HAP-1 (cell line): ENCODE data around the gene SPATA13.
"Not testable (repeated sequence)": the region's sequence is repeated elsewhere in the genome, so short reads cannot be mapped to it uniquely, and the experiment has no call there.

Experiments used
- DNase-seq, 2 experiments: peaks; one replicate each; pipeline ENCODE4 v3.0.0-alpha.2; 2016 to 2020; ENCODE audit warnings: low spot score in 2 of 2
- H3K27me3 ChIP-seq: fragments of 250-450 bp; sonication (Bioruptor Pico); 2 replicates; pipeline ENCODE4 v1.5.1; 2020; ENCODE audit warnings: low read depth, mild to moderate bottlenecking, moderate library complexity
- H3K36me3 ChIP-seq: fragments of 250-450 bp; sonication (Bioruptor Pico); replicated peaks from 2 replicates; pipeline ENCODE4 v1.5.1; 2020; ENCODE audit warnings: mild to moderate bottlenecking
- H3K4me1 ChIP-seq: fragments of 250-450 bp; sonication (Bioruptor Pico); 2 replicates; pipeline ENCODE4 v1.5.1; 2020; ENCODE audit warnings: mild to moderate bottlenecking
- H3K4me3 ChIP-seq: fragments of 250-450 bp; sonication (Bioruptor Pico); 2 replicates; pipeline ENCODE4 v1.5.1; 2020; ENCODE audit warnings: mild to moderate bottlenecking, moderate library complexity
- H3K9me3 ChIP-seq: fragments of 250-450 bp; sonication (Bioruptor Pico); 2 replicates; pipeline ENCODE4 v1.5.1; 2020; ENCODE audit warnings: mild to moderate bottlenecking, moderate library complexity
- in situ Hi-C: fragments of 300-500 bp; cut with MboI; formaldehyde crosslinking; loops from 3 replicates; pipeline ENCODE4 v1.14.3; 2020; ENCODE audit warnings: low sequenced_read_pairs, inconsistent platforms, mixed read lengths

Gene SPATA13

DNA sequence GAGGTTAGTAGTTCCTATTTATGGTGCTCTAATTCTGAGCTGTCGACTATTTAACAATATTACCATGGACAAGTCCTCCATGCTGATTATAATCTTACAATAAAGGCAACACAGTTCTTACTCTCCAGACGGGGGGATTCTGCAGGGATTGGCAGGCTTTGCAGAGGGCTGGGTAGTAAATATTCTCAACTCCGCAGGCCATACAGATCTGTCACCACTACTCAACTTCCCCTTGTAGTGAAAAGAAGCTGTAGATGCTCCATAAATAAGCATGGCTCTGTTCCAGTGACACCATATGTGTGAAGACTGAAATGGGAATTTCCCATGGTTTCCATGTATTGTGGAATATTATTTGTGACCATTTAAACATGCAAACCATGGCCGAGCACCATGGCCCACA is 158.4 kb downstream of the SPATA13 start:
- H3K4me1 ChIP-seq, H3K36me3 ChIP-seq, DNase-seq, H3K27me3 ChIP-seq, H3K4me3 ChIP-seq, H3K9me3 ChIP-seq, in situ Hi-C loops: not testable (repeated sequence)

DNA sequence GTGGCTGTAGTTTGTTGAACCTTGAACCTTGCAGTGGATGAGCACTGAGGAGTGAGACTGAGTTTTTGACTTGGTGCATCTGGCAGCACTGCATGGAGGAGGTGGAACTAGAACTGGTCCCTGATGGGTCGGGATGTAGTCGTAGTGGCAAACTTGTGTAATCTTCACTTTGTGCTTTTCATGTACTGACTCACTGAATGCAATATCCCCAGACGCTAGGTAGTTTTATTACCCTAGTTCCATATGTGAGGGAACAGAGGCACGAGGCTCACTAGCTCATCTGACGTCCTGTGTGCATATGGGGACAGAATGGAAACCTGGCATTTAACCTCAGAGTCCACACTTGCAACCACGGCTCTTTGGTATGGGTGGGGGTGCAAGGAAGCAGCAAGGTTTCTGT is 159.1 kb downstream of the SPATA13 start:
- H3K4me1 ChIP-seq, H3K4me3 ChIP-seq, H3K36me3 ChIP-seq, H3K9me3 ChIP-seq, DNase-seq, H3K27me3 ChIP-seq, in situ Hi-C loops: not testable (repeated sequence)

DNA sequence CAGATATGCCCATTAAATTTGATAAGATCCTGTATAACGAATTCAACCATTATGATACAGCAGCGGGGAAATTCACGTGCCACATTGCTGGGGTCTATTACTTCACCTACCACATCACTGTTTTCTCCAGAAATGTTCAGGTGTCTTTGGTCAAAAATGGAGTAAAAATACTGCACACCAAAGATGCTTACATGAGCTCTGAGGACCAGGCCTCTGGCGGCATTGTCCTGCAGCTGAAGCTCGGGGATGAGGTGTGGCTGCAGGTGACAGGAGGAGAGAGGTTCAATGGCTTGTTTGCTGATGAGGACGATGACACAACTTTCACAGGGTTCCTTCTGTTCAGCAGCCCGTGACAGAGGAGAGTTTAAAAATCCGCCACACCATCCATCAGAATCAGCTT is 160.9 kb downstream of the SPATA13 start:
- H3K4me1 ChIP-seq, H3K36me3 ChIP-seq, H3K27me3 ChIP-seq, DNase-seq, H3K9me3 ChIP-seq, in situ Hi-C loops, H3K4me3 ChIP-seq: not testable (repeated sequence)

DNA sequence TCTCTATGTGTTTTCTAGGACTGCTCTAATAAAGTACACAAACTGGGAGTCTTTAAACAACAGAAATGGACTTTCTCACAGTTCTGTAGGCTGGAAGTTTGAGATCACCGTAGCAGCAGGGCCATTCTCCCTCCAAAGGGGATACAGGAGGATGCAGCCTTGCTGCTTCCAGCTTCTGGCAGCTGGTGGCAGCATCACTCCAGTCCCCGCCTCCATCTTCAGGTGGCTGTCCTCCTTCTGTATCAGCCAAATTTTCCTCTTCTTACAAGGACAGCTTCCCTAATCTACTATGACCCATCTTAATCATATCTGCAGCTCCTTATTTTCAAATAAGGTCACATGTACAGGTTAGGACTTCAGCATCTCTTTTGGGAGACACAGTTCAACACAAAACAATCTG is 161.9 kb downstream of the SPATA13 start:
- in situ Hi-C loops, H3K27me3 ChIP-seq, H3K9me3 ChIP-seq, H3K36me3 ChIP-seq, H3K4me1 ChIP-seq, DNase-seq, H3K4me3 ChIP-seq: not testable (repeated sequence)

DNA sequence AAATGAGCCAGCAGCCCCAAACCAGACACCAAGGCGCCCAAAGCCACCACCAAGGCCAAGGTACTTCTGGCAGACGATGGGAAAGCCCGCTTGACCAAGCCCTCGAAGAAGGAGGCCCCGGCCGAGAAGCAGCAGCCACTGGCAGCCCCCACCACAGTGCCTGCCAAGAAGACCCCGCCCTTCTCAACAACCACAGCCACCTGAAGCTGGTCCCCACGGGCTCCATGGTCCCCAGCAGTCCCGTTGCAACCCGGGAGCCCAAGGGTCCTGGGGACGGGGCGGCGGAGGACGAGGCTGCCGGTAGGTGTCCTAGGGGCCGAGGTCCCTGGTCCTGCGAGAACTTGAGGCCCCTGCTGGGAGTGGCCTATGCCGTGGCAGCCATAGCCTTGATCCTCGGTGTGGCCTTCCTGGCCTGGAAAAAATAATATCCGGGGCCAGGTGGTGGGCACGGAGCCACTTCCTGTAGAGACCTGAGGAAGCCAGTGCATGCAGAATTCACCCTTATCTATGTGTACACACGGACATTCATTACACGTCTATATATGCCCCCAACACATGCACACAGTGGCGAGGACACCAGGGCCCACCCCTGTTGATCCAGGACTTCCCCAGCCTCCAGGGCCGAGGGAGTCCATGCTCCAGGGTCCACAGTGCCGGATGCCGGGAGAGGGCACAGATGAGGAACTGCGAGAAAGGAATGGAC is 162.7 kb downstream of the SPATA13 start:
- DNase-seq, result no peak
- H3K4me3 ChIP-seq, result no peak overlapping the region
- in situ Hi-C loops, result no loop called here
- H3K9me3 ChIP-seq, result no peaks in the 10 kb centered on the region
- H3K4me1 ChIP-seq, result no peaks in the 10 kb centered on the region
- H3K27me3 ChIP-seq, result no peaks in the 10 kb centered on the region
- no peaks in the 10 kb centered on the region for H3K36me3 ChIP-seq

DNA sequence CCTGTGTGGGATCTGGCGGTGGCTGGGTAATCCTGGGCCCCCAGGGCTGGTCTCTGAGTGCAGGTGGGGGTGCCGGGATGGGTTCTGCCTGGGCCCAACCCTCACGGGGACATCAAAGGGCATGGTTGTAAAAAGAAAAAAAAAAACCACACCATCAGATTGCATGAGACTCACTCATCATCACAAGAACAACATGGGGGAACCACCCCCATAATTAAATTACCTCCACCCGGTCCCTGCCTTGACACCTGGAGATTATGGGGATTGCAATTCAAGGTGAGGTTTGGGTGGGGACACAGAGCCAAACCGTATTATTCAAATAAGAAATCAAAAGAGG is 163.2 kb downstream of the SPATA13 start:
- no peaks in the 10 kb centered on the region for H3K36me3 ChIP-seq
- no peaks in the 10 kb centered on the region for H3K4me1 ChIP-seq
- no peak for DNase-seq
- H3K27me3 ChIP-seq, result no peaks in the 10 kb centered on the region
- in situ Hi-C loops, result no loop called here
- H3K9me3 ChIP-seq, result no peaks in the 10 kb centered on the region
- no peak overlapping the region for H3K4me3 ChIP-seq

DNA sequence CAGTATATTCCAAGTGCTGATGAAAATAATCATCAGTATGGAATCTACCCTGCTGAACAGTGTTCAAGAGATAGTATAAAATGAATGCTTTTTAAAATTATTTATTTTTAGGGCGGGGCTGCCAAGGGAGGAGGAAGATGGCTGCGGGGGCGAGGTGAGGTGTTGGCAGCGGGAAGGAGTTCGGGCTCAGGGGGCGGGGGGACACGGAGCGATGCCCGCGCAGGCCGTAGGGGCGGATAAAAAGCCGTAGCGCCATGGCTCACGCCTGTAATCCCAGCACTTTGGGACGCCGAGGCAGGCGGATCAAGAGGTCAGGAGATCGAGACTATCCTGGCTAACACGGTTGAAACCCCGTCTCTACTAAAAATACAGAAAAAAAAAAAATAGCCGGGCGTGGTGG is 167.1 kb downstream of the SPATA13 start:
- H3K27me3 ChIP-seq, DNase-seq, H3K9me3 ChIP-seq, H3K36me3 ChIP-seq, H3K4me1 ChIP-seq, H3K4me3 ChIP-seq: not testable (repeated sequence)
- in situ Hi-C loops, result loop anchor here (5.0 kb wide), 1 partner anchor 1415 kb away; no protein-coding TSS in a partner anchor

DNA sequence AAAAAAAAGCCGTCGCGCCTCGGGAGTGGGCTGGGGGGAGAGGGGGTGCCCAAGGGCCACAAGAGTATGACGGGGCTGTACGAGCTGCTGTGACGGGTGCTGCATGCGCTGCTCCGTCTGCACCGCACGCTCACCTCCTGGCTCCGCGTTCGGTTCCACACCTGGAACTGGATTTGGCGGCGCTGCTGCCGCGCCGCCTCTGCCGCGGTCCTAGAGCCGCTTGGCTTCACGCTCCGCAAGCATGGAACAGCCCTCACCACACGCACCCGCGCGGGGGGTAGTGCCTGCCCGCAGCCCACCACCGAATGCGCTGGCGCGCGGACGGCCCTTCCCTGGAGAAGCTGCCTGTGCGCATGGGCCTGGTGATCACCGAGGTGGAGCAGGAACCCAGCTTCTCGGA is 167.6 kb downstream of the SPATA13 start:
- no peaks in the 10 kb centered on the region for H3K27me3 ChIP-seq
- H3K4me3 ChIP-seq, result no peak overlapping the region
- DNase-seq, result no peak
- no peaks in the 10 kb centered on the region for H3K4me1 ChIP-seq
- in situ Hi-C loops, result loop anchor here (5.0 kb wide), 1 partner anchor 1416 kb away; no protein-coding TSS in a partner anchor
- no peaks in the 10 kb centered on the region for H3K36me3 ChIP-seq
- no peaks in the 10 kb centered on the region for H3K9me3 ChIP-seq

DNA sequence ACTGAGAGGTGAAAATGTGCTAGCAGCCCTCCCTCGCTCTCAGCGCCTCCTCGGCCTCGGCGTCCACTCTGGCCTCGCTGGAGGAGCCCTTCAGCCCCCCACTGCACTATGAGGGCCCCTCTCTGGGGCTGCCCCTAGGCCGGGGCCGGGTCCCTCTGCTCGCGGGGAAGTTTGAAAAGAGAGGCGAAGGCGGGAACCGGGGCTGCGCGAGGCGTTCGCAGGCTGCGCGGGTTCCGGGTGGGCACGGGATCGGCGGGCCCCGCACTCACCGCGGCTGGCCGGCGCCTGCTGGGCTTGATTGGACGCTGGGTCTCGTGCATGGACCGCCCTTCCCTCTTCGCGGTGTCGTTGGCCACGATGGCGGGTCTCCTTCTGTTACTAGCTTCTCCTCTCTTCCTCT is 178.2 kb downstream of the SPATA13 start:
- DNase-seq, result no peak
- Histone ChIP-seq H3K27me3 (no peaks in the 10 kb centered on the region), H3K36me3 (no peaks in the 10 kb centered on the region), H3K4me3 (no peak overlapping the region), H3K9me3 (no peaks in the 10 kb centered on the region), H3K4me1 (no peaks in the 10 kb centered on the region)
- in situ Hi-C loops, result no loop called here

DNA sequence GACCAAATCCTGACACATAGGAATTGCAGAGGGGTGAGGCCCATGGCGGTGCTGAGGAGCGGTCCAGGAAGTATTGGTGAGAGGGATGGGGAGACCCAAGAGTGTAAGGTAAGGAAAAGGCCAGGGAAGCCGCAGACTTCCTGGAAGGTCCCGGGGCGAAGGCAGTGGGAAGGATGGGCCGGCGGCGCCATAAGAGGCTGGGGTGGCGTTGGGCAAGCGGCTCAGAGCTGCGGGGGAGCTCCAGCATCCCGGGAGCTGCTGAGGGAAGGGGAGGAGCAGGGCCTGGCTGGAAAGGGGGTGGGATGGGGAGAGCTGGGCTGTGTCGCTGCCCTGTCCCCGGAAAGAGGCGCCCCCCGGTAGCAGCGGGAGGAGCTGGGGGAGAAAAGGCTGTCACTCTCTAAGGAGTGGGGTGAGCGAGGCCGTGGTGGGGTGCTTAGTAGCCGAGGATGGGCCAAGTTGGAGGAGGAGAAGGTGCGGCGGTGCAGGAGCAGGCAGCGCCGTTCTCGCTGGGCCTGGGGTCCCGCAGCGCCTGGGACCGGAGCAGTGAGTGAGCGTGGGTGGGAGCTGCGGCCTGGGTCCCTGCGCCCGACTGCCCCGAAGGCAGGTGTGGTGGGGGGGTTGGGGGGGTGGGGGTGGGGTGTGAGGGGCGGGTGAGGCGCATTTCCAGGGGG is 179.6 kb downstream of the SPATA13 start:
- in situ Hi-C loops, result no loop called here
- DNase-seq, result no peak
- H3K36me3 ChIP-seq, result no peaks in the 10 kb centered on the region
- H3K4me3 ChIP-seq, result no peak overlapping the region
- H3K4me1 ChIP-seq, result no peaks in the 10 kb centered on the region
- no peaks in the 10 kb centered on the region for H3K9me3 ChIP-seq
- no peaks in the 10 kb centered on the region for H3K27me3 ChIP-seq

DNA sequence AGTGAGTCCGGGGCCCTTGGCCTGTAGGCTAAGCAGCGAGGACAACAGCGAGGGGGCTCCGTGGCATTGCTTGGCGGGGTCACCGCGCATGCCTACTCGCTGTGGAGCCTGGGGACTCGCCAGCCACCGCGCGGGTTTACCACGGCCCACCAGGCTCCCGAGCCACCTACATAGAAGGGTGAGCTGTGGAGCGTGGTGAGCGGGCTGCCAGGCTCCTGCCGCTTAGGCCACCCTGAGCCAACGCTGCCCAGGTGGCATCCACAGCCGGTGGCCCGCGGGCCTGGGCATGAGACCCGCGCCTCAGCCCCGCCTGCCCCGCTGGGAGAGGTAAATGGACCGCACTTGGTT is 180.1 kb downstream of the SPATA13 start:
- Histone ChIP-seq H3K9me3 (no peaks in the 10 kb centered on the region), H3K4me1 (no peaks in the 10 kb centered on the region), H3K4me3 (no peak overlapping the region), H3K36me3 (no peaks in the 10 kb centered on the region), H3K27me3 (no peaks in the 10 kb centered on the region)
- DNase-seq, result no peak
- in situ Hi-C loops, result no loop called here

DNA sequence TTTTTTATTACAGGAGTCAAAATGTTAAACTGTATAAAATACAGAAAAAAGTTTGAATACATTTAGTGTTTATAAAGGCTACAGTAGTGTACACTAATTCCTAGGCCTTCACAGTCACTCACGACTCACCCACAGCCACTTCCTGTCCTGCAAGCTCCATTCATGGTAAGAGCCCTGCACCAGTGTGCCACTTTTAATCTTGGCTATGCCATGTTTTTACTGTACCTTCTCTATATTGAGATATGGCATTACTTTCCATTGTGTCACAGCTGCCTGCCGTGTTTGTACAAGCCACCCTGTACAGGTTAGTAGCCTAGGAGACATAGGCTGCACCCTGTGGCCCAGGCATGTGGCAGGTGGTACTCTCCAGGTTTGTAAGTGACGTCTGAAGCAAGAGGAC is 180.9 kb downstream of the SPATA13 start:
- Histone ChIP-seq H3K4me3 (no peak overlapping the region), H3K27me3 (no peaks in the 10 kb centered on the region), H3K4me1 (no peaks in the 10 kb centered on the region), H3K9me3 (no peaks in the 10 kb centered on the region), H3K36me3 (no peaks in the 10 kb centered on the region)
- DNase-seq, result no peak
- in situ Hi-C loops, result no loop called here

DNA sequence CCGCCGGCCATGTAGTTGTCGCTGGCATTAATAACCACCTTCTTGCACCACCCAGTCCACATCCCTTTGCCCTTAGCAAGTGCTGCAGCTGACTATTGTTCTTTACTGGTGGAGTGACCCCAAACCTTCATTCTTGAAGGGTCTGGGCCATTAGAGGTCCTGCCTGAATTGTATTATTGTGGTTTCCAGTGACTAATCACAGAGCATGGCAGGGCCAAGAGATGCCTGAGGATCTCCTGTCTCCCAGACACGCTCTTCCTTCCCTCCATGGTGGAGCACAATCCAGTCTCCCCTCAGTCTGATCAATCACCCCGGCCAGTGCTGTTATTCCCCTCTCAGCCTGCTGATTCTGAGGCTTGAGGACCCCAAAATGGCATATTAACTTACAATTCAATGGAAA is 187.9 kb downstream of the SPATA13 start:
- no peaks in the 10 kb centered on the region for H3K9me3 ChIP-seq
- in situ Hi-C loops, result no loop called here
- H3K4me3 ChIP-seq, result no peak overlapping the region
- no peak for DNase-seq
- no peaks in the 10 kb centered on the region for H3K36me3 ChIP-seq
- H3K4me1 ChIP-seq, result no peaks in the 10 kb centered on the region
- no peaks in the 10 kb centered on the region for H3K27me3 ChIP-seq

DNA sequence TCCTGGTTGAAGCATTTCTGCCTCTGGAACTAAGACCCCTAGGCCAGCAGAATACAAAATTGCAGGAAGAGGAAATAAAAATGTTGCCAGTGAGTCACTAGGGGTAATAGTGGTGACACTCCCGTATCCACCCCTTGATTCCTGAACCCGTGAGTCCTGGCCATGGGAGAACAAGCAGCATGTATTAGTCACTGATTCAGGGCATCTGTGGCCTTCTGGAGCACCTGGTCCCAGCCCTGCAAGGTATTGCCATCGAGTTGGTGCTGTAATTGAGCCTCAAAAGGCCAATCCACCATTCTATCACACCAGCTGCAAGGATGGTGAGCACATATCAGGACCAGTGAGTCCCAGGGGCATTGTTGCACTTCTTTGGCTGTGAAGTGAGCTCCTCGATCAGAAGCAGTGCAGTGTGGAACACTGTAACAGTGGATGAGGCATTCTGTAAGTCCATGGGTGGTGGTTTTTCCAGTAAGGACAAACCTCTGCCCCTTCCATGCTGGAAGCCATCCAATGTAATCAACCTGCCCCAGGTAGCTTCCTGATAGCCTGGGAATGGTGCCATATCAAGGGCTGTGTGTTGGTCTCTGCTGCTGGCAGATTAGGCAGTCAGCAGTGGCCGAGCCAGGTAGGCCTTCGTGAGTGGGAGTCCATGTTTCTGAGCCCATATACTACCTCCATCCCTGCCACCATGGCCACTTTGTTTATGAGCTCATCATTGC is 188.4 kb downstream of the SPATA13 start:
- H3K36me3 ChIP-seq, result no peaks in the 10 kb centered on the region
- no peak overlapping the region for H3K4me3 ChIP-seq
- no peaks in the 10 kb centered on the region for H3K27me3 ChIP-seq
- no peak for DNase-seq
- no peaks in the 10 kb centered on the region for H3K9me3 ChIP-seq
- in situ Hi-C loops, result no loop called here
- H3K4me1 ChIP-seq, result no peaks in the 10 kb centered on the region
